ENCODE results near the gene FBRSL1. TPM values are rescaled to one million over a fixed set of nuclear protein-coding genes. Genes with fewer than 3 reads are reported as not detected.

FBRSL1 gene
- total and polyA plus RNA-seq, 7 donors = 3.9 to 37.0 (median 10.3) TPM

DNA sequence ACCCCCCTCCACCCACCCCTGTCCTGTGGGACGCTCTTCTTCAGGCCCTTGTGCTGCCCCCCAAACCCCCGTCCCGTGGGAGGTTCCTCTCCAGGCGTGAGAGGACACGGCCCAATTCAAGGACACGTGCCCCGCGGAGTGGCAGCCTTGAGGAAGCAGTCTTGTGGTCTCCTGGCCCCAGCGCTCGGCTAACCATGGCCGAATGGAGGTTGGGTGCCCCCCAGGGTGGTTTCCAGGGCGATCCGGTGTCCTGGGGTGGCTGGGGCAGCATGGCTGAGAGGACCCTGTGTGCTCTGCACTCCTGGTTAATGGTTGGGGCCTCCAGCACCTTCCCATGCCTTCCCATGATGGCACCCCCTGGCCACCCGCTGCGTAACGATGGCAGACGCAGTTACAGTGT lies 66.8 kb downstream of the FBRSL1 start:
- DNase-seq = no peak

DNA sequence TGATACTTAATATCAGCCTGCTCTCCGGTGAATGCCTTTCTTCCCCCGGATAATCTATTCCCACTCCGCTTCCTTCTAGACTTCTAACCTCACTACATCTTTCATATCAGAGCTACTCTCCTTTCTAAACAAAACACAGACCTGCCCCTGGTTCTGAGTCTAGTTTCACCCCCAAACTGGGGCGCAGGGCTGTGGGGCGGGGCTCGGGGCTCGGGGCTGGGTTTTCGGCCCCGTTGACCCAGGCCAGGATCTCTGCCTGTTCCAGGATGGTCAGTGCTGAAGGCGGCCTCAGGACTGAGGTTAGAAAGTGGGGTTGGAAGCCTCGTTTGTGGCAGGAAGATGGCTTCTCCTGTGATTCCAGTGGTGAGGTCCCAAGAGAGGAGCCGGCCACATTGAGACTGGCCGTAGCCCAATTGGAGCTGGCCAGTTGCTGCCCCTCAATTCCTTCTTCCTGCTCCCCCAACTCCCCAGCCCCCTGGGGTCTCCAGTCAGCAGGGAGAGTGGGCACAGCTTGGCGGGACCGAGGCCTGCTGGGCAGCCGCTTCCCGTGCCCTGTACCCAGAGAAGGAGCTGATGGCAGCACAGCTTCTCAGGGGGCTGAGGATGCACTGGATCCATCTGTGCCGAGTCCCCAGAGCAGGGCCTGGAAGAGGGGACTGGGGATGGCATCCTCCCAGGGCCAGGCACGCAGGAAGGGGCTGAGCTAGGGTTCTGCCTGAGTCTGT lies 67.5 kb downstream of the FBRSL1 start:
- Histone ChIP-seq H3K36me3 (peaks cover 0 to 12% (median 0%) of the 10 kb centered on the region in 4 donors), H3K27ac (no peak overlapping the region), H3K4me1 (peaks cover 0 to 23% (median 19%) of the 10 kb centered on the region in 4 donors), H3K9me3 (no peaks in the 10 kb centered on the region), H3K27me3 (no peaks in the 10 kb centered on the region), H3K4me3 (no peak overlapping the region)
- TF ChIP-seq, protein P1, sequence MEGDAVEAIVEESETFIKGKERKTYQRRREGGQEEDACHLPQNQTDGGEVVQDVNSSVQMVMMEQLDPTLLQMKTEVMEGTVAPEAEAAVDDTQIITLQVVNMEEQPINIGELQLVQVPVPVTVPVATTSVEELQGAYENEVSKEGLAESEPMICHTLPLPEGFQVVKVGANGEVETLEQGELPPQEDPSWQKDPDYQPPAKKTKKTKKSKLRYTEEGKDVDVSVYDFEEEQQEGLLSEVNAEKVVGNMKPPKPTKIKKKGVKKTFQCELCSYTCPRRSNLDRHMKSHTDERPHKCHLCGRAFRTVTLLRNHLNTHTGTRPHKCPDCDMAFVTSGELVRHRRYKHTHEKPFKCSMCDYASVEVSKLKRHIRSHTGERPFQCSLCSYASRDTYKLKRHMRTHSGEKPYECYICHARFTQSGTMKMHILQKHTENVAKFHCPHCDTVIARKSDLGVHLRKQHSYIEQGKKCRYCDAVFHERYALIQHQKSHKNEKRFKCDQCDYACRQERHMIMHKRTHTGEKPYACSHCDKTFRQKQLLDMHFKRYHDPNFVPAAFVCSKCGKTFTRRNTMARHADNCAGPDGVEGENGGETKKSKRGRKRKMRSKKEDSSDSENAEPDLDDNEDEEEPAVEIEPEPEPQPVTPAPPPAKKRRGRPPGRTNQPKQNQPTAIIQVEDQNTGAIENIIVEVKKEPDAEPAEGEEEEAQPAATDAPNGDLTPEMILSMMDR (IDR thresholded peaks at IDR 0.05) = no peak
- TF ChIP-seq POLR2A (IDR thresholded peaks at IDR 0.05) (no peak), POLR2AphosphoS5 (IDR thresholded peaks at IDR 0.05) (no peak), EP300 (IDR thresholded peaks at IDR 0.05) (no peak)
- WGBS, 2 donors = 92 to 93% methylated on average over 19 of the region's 19 CpGs
- intact Hi-C loops (cut with DNase I) = no loop called here
- DNase-seq = no peak

More for the DNA sequence above, 66.8 kb downstream of the FBRSL1 start:
- H3K4me3 ChIP-seq = no peak overlapping the region
- peaks cover 0 to 15% (median 0%) of the 10 kb centered on the region in 4 donors for H3K36me3 ChIP-seq
- H3K27ac ChIP-seq = no peak overlapping the region
- H3K9me3 ChIP-seq = no peaks in the 10 kb centered on the region
- TF ChIP-seq EP300 (IDR thresholded peaks at IDR 0.05) = no peak
- TF ChIP-seq, protein P1 (IDR thresholded peaks at IDR 0.05) = no peak
- no peak for TF ChIP-seq POLR2A (IDR thresholded peaks at IDR 0.05)
- no peak for TF ChIP-seq POLR2AphosphoS5 (IDR thresholded peaks at IDR 0.05)
- peaks cover 0 to 23% (median 19%) of the 10 kb centered on the region in 4 donors for H3K4me1 ChIP-seq
- no peaks in the 10 kb centered on the region for H3K27me3 ChIP-seq
- intact Hi-C loops (cut with DNase I) = no loop called here
- WGBS, 2 donors = 79 to 94% methylated on average over 17 of the region's 17 CpGs

DNA sequence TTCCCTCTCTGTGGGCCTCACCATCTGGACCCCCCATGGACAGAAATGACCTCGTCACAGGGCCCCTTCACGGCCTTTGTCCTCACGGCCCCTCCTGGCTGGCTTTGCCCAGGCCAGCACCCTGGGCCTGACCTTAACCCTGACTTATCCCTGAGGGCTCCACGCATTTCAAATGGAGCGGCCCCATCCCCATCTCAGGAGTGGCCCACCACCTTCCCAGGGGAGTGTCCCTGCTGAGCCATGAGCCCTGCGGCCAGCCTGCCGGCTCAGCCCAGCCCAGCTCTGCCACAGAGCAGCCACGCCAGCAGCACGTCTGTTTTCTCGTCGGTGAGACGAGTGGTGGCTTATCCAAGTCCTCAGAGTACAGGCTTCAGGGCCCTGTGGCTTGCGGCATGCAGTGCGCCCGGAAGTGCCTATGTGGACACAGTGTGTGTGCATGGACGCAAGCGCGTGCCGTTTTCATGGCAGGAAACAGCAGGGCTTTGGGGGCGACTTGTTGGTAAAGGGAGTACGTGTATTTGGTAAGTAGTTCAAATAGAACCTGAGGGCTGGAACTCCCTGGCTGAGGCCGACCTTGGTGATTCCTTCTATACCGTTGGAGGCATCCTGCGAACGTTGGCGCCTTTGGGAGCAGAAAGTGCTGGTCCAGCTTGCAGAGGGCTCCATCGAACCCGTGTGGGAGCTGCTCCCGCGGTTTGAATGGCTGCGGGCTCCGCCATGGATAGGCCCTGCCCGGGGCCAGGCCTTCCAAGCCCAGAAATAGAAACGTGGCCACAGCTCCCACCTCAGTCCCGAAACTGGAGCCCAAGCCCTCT lies 68.3 kb downstream of the FBRSL1 start:
- TF ChIP-seq EP300 (IDR thresholded peaks at IDR 0.05) (no peak), POLR2AphosphoS5 (IDR thresholded peaks at IDR 0.05) (no peak), POLR2A (IDR thresholded peaks at IDR 0.05) (no peak)
- TF ChIP-seq, protein P1 (IDR thresholded peaks at IDR 0.05) = no peak
- Histone ChIP-seq H3K27ac (no peak overlapping the region), H3K4me3 (no peak overlapping the region), H3K4me1 (peaks cover 0 to 23% (median 19%) of the 10 kb centered on the region in 4 donors), H3K9me3 (no peaks in the 10 kb centered on the region), H3K27me3 (no peaks in the 10 kb centered on the region), H3K36me3 (peaks cover 0 to 6% (median 0%) of the 10 kb centered on the region in 4 donors)
- no peak for DNase-seq
- intact Hi-C loops (cut with DNase I) = no loop called here
- 66 to 86% methylated on average over 35 of the region's 35 CpGs for WGBS, 2 donors

DNA sequence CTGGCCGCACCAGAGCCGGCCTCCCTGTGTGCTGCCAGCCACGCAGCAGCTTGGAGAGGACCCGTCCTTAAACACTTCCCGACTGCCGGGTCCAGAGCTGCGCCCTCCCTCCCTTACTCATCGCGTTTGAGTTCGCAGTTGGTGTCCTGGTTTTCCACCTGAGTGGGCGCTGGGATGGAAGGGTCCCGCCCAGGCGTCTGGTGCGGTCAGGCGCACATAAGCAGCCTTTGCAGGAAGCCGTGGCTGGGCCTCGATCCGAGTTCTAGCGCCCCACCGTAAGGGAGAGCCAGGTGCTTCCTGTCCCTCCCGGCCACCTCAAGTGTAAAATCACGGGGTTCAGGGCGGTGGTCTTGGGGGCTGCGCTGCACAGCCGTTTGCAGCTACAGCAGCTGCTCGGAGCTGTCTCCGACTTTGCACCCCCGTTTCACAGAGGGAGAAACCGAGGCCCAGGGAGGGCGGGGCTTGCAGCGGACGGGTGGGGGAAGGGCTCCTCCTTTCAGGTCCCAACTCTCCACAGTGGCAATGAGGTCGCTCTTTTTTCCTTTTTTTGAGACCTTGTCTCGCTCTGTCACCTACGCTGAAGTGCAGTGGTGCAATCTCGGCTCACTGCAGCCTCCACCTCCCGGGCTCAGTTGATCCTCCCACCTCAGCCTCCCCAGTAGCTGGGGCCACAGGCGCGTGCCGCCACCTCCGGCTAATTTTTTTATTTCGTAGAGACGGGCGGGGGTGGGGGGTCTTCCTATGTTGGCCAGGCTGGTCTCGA lies 69.1 kb downstream of the FBRSL1 start:
- no peak for TF ChIP-seq POLR2A (IDR thresholded peaks at IDR 0.05)
- TF ChIP-seq POLR2AphosphoS5 (IDR thresholded peaks at IDR 0.05) = no peak
- TF ChIP-seq EP300 (IDR thresholded peaks at IDR 0.05) = no peak
- 41 to 66% methylated on average over 45 of the region's 45 CpGs for WGBS, 2 donors

More for the DNA sequence above, 69.1 kb downstream of the FBRSL1 start:
- peaks cover 0 to 23% (median 19%) of the 10 kb centered on the region in 4 donors for H3K4me1 ChIP-seq
- H3K4me3 ChIP-seq = peak overlapping the region; percentile 31 to 69 (median 58)
- H3K27ac ChIP-seq = no peak overlapping the region
- H3K9me3 ChIP-seq = no peaks in the 10 kb centered on the region
- no peak for DNase-seq
- H3K27me3 ChIP-seq = no peaks in the 10 kb centered on the region
- intact Hi-C loops (cut with DNase I) = no loop called here
- no peaks in the 10 kb centered on the region for H3K36me3 ChIP-seq

Data from sigmoid colon (tissue), 7 donors.